Gastrocnemius medialis (tissue), 4 donors: ENCODE measurements around the gene PPP1CB.

Source experiments
- POLR2A ChIP-seq, 2 donors: fragments of 450-650 bp; IDR thresholded peaks; one replicate each; pipeline ENCODE4 v1.6.1; 2017; ENCODE audit warnings: antibody characterized with exemption in 2 of 2, mild to moderate bottlenecking in 2 of 2, moderate library complexity in 2 of 2
- TF ChIP-seq, protein P1 (sequence below), 5 experiments: fragments of 450-650 bp in 3 of 5; fragments of 200-600 bp in 2 of 5; sonication (generic) in 2 of 5; IDR thresholded peaks in 4 of 5; conservative IDR thresholded peaks in 1 of 5; 1 replicate in 4 of 5; 2 replicates in 1 of 5; pipeline ENCODE4 v1.5.1; 2016 to 2019; ENCODE audit warnings: antibody characterized with exemption in 5 of 5, mild to moderate bottlenecking in 3 of 5, moderate library complexity in 3 of 5

DNA sequence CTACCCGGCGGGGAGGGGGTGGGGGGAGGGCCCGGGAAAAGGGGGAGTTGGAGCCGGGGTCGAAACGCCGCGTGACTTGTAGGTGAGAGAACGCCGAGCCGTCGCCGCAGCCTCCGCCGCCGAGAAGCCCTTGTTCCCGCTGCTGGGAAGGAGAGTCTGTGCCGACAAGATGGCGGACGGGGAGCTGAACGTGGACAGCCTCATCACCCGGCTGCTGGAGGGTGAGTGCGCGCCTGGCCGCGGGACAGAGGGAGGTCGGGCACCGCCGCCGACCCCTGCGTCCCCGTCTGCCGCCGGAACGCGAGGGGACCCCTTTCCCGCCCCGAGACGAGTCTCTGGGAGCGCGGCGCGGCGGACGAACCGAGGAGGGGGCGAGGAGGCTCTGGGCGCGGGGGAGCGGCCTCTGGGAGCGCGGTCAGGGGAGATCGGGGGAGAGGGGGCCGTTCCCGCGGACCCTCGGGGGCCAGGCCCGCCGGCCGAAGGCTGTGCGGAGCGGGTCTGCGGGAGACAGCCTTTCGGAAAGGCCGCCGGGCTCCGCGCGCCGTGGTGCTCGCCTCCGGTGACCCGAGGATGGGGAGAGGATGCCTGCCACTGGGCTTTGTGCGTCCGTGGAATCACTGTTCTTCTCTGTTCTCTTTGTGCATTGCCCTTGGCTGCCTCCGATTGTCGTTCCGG, 463 bp downstream of the PPP1CB start:
- TF ChIP-seq, protein P1, sequence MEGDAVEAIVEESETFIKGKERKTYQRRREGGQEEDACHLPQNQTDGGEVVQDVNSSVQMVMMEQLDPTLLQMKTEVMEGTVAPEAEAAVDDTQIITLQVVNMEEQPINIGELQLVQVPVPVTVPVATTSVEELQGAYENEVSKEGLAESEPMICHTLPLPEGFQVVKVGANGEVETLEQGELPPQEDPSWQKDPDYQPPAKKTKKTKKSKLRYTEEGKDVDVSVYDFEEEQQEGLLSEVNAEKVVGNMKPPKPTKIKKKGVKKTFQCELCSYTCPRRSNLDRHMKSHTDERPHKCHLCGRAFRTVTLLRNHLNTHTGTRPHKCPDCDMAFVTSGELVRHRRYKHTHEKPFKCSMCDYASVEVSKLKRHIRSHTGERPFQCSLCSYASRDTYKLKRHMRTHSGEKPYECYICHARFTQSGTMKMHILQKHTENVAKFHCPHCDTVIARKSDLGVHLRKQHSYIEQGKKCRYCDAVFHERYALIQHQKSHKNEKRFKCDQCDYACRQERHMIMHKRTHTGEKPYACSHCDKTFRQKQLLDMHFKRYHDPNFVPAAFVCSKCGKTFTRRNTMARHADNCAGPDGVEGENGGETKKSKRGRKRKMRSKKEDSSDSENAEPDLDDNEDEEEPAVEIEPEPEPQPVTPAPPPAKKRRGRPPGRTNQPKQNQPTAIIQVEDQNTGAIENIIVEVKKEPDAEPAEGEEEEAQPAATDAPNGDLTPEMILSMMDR (IDR thresholded peaks at IDR 0.05 in 4 of 5, conservative IDR thresholded peaks at IDR 0.05 in 1 of 5): no peak
- TF ChIP-seq POLR2A (IDR thresholded peaks at IDR 0.05): no peak
